HEK293 (cell line): ENCODE measurements around the gene C19orf25.

ENCODE experiments used
- CTCF ChIA-PET: fragments of 350-600 bp; formaldehyde crosslinking; extraction: SDS; loops from one replicate; lab custom pipeline; 2021; ENCODE audit warnings: antibody characterized with exemption; lab: Yijun Ruan, JAX
- POLR2A ChIA-PET: fragments of 300-600 bp; formaldehyde crosslinking; extraction: SDS; loops from one replicate; lab custom pipeline; 2020; ENCODE audit warnings: antibody characterized with exemption, inconsistent platforms; lab: Yijun Ruan, JAX
- H3K27ac ChIP-seq: fragments of 200-500 bp; sonication (Bioruptor generic); 2 replicates; pipeline ENCODE4 v1.5.1; 2014; ENCODE audit warnings: low read depth, low read length, control low read depth, inconsistent platforms; ENCODE audit errors: extremely low read depth
- H3K36me3 ChIP-seq, 2 experiments: fragments of 200-500 bp in 1 of 2; sonication (Bioruptor generic) in 1 of 2; 1 replicate in 1 of 2; 2 replicates in 1 of 2; pipeline ENCODE4 v1.5.1; 2014 to 2017; ENCODE audit warnings: inconsistent platforms in 2 of 2, low read length in 2 of 2; ENCODE audit not compliant: control insufficient read depth in 2 of 2, insufficient read depth in 1 of 2
- H3K4me1 ChIP-seq: fragments of 200-500 bp; sonication (Bioruptor generic); 2 replicates; pipeline ENCODE4 v1.5.1; 2014; ENCODE audit warnings: mild to moderate bottlenecking, low read length, inconsistent platforms; ENCODE audit not compliant: control insufficient read depth, insufficient read depth
- H3K4me3 ChIP-seq: 2 replicates; pipeline ENCODE4 v1.5.1; 2011; ENCODE audit warnings: low read depth, mild to moderate bottlenecking, control low read depth, low read length, moderate library complexity
- H3K9me3 ChIP-seq: fragments of 200-500 bp; sonication (Bioruptor generic); 2 replicates; pipeline ENCODE4 v1.5.1; 2014; ENCODE audit warnings: low read depth, low read length, inconsistent platforms; ENCODE audit not compliant: control insufficient read depth, insufficient read depth
- EGR2 ChIP-seq: fragments of 450-650 bp; formaldehyde crosslinking; IDR thresholded peaks from 2 replicates; pipeline ENCODE4 v1.5.1; 2016; ENCODE audit warnings: low read depth, missing biosample characterization, missing genetic modification characterization
- GFI1B ChIP-seq: fragments of 450-650 bp; formaldehyde crosslinking; IDR thresholded peaks from 2 replicates; pipeline ENCODE4 v1.5.1; 2016; ENCODE audit warnings: missing biosample characterization, missing genetic modification characterization
- KLF1 ChIP-seq: fragments of 450-650 bp; formaldehyde crosslinking; IDR thresholded peaks from 2 replicates; pipeline ENCODE4 v1.5.1; 2016; ENCODE audit warnings: missing biosample characterization, missing genetic modification characterization
- KLF8 ChIP-seq: fragments of 450-650 bp; formaldehyde crosslinking; IDR thresholded peaks from 2 replicates; pipeline ENCODE4 v1.5.1; 2016; ENCODE audit warnings: missing biosample characterization, missing genetic modification characterization
- KLF9 ChIP-seq: fragments of 450-650 bp; formaldehyde crosslinking; IDR thresholded peaks from 2 replicates; pipeline ENCODE4 v1.5.1; 2016; ENCODE audit warnings: missing biosample characterization, missing genetic modification characterization, low read depth
- MZF1 ChIP-seq: fragments of 450-650 bp; formaldehyde crosslinking; IDR thresholded peaks from 2 replicates; pipeline ENCODE4 v1.5.1; 2017; ENCODE audit warnings: missing biosample characterization, missing genetic modification characterization, borderline replicate concordance
- PRDM4 ChIP-seq: fragments of 450-650 bp; formaldehyde crosslinking; IDR thresholded peaks from 2 replicates; pipeline ENCODE4 v1.5.1; 2017; ENCODE audit warnings: missing biosample characterization, missing genetic modification characterization
- PRDM6 ChIP-seq: fragments of 450-650 bp; formaldehyde crosslinking; IDR thresholded peaks from 2 replicates; pipeline ENCODE4 v1.5.1; 2017; ENCODE audit warnings: missing biosample characterization, missing genetic modification characterization
- SP2 ChIP-seq: fragments of 450-650 bp; formaldehyde crosslinking; IDR thresholded peaks from 2 replicates; pipeline ENCODE4 v1.5.1; 2016; ENCODE audit warnings: missing biosample characterization, missing genetic modification characterization
- YY1 ChIP-seq: fragments of 450-650 bp; formaldehyde crosslinking; IDR thresholded peaks from 2 replicates; pipeline ENCODE4 v1.5.1; 2018; ENCODE audit warnings: missing biosample characterization, missing genetic modification characterization
- ZBTB21 ChIP-seq: fragments of 450-650 bp; formaldehyde crosslinking; IDR thresholded peaks from 2 replicates; pipeline ENCODE4 v1.5.1; 2017; ENCODE audit warnings: missing biosample characterization, missing genetic modification characterization
- ZBTB44 ChIP-seq: fragments of 450-650 bp; IDR thresholded peaks from 2 replicates; pipeline ENCODE4 v1.5.1; 2018; ENCODE audit warnings: missing biosample characterization, mild to moderate bottlenecking, missing genetic modification characterization
- ZBTB48 ChIP-seq: fragments of 450-650 bp; formaldehyde crosslinking; IDR thresholded peaks from 2 replicates; pipeline ENCODE4 v1.5.1; 2016; ENCODE audit warnings: missing biosample characterization, missing genetic modification characterization
- ZFP37 ChIP-seq: fragments of 450-650 bp; formaldehyde crosslinking; IDR thresholded peaks from 2 replicates; pipeline ENCODE4 v1.5.1; 2016; ENCODE audit warnings: missing biosample characterization, missing genetic modification characterization
- ZNF114 ChIP-seq: fragments of 450-650 bp; formaldehyde crosslinking; IDR thresholded peaks from 2 replicates; pipeline ENCODE4 v1.5.0; 2017; ENCODE audit warnings: missing biosample characterization, missing genetic modification characterization
- ZNF19 ChIP-seq: fragments of 450-650 bp; formaldehyde crosslinking; IDR thresholded peaks from 2 replicates; pipeline ENCODE4; 2016; ENCODE audit warnings: missing biosample characterization, missing genetic modification characterization, low read depth
- ZNF223 ChIP-seq: fragments of 450-650 bp; formaldehyde crosslinking; IDR thresholded peaks from 2 replicates; pipeline ENCODE4 v1.5.1; 2016; ENCODE audit warnings: missing biosample characterization, missing genetic modification characterization
- ZNF24 ChIP-seq: fragments of 450-650 bp; formaldehyde crosslinking; IDR thresholded peaks from 2 replicates; pipeline ENCODE4 v1.5.1; 2016; ENCODE audit warnings: missing biosample characterization, missing genetic modification characterization
- ZNF350 ChIP-seq: fragments of 450-650 bp; formaldehyde crosslinking; IDR thresholded peaks from 2 replicates; pipeline ENCODE4 v1.5.0; 2017; ENCODE audit warnings: missing biosample characterization, mild to moderate bottlenecking, missing genetic modification characterization
- ZNF398 ChIP-seq: fragments of 450-650 bp; formaldehyde crosslinking; IDR thresholded peaks from 2 replicates; pipeline ENCODE4 v1.5.1; 2017; ENCODE audit warnings: missing biosample characterization, missing genetic modification characterization
- ZNF426 ChIP-seq: fragments of 450-650 bp; formaldehyde crosslinking; IDR thresholded peaks from 2 replicates; pipeline ENCODE4 v1.5.1; 2017; ENCODE audit warnings: missing biosample characterization, missing genetic modification characterization, mild to moderate bottlenecking, inconsistent platforms, moderate library complexity
- ZNF544 ChIP-seq: fragments of 450-650 bp; formaldehyde crosslinking; IDR thresholded peaks from 2 replicates; pipeline ENCODE4 v1.5.0; 2017; ENCODE audit warnings: missing biosample characterization, missing genetic modification characterization
- ZNF639 ChIP-seq: fragments of 450-650 bp; formaldehyde crosslinking; IDR thresholded peaks from 2 replicates; pipeline ENCODE4 v1.5.1; 2016; ENCODE audit warnings: missing biosample characterization, missing genetic modification characterization
- ZNF76 ChIP-seq: fragments of 450-650 bp; formaldehyde crosslinking; IDR thresholded peaks from 2 replicates; pipeline ENCODE4; 2016; ENCODE audit warnings: low read depth, missing biosample characterization, missing genetic modification characterization, borderline replicate concordance
- ZSCAN4 ChIP-seq: fragments of 450-650 bp; formaldehyde crosslinking; IDR thresholded peaks from 2 replicates; pipeline ENCODE4 v1.5.1; 2017; ENCODE audit warnings: missing biosample characterization, missing genetic modification characterization

C19orf25 gene

GRCh38 chr19:1470305-1471009, 8.6 kb downstream of the C19orf25 start:
- H3K4me1 ChIP-seq = peaks cover 12% of the 10 kb centered on the region
- ChIA-PET CTCF (no interaction called here), POLR2A (interaction anchor here (1.3 to 2.2 kb wide), 2 partner anchors 11 to 15 kb away, joined by 4 to 6 read pairs; no protein-coding TSS in a partner anchor)
- peaks cover 0 to 16% of the 10 kb centered on the region in 2 experiments; a peak in 2 of 3 replicates for H3K36me3 ChIP-seq
- peak overlapping the region; percentile 28 for H3K4me3 ChIP-seq
- peak overlapping the region; percentile 46; the same call in 1 of the 2 replicates for H3K27ac ChIP-seq
- H3K9me3 ChIP-seq = no peaks in the 10 kb centered on the region
- TF ChIP-seq SP2 (tag by site-specific recombination) (peak; percentile 66), ZBTB48 (tag by site-specific recombination) (no peak; the same call in 1 of the 2 replicates), ZNF114 (tag by site-specific recombination) (no peak), ZNF350 (tag by site-specific recombination) (no peak), ZBTB44 (peak; percentile 95), ZFP37 (tag by site-specific recombination) (0 out of 2 replicates have a peak, but pooled peaks have one; percentile 16), KLF8 (tag by site-specific recombination) (peak; percentile 44; the same call in 1 of the 2 replicates), PRDM4 (peak; percentile 92), KLF1 (peak; percentile 89), ZNF544 (tag by site-specific recombination) (no peak), ZSCAN4 (tag by site-specific recombination) (no peak), ZNF19 (tag by site-specific recombination) (no peak), ZNF76 (tag by site-specific recombination) (peak; percentile 33; the same call in 1 of the 2 replicates), YY1 (tag by site-specific recombination) (peak; percentile 26; the same call in 1 of the 2 replicates), ZBTB21 (no peak), ZNF24 (tag by site-specific recombination) (no peak), ZNF426 (tag by site-specific recombination) (no peak), MZF1 (peak; percentile 54; the same call in 1 of the 2 replicates), PRDM6 (peak; percentile 51; the same call in 1 of the 2 replicates), GFI1B (tag by site-specific recombination) (peak; percentile 98), ZNF639 (tag by site-specific recombination) (0 out of 2 replicates have a peak, but pooled peaks have one; percentile 45), EGR2 (tag by site-specific recombination) (0 out of 2 replicates have a peak, but pooled peaks have one; percentile 42), ZNF398 (tag by site-specific recombination) (peak; percentile 36; the same call in 1 of the 2 replicates), ZNF223 (tag by site-specific recombination) (no peak), KLF9 (peak; percentile 87; the same call in 1 of the 2 replicates)
